GM23338 (cell line): ENCODE measurements around the gene TMEM154. TPM values are rescaled to one million over a fixed set of nuclear protein-coding genes. Genes with fewer than 3 reads are reported as not detected.

Source experiments
- ATAC-seq: fragments of 200-7000 bp; cut with Tn5 transposase; 3 replicates; pipeline ENCODE4 v1.9.1; 2020
- DNase-seq: peaks from one replicate; pipeline ENCODE4 v3.0.0-alpha.2; 2015; ENCODE audit warnings: low spot score
- H2AFZ ChIP-seq: fragments of 200-600 bp; sonication (generic); 2 replicates; pipeline ENCODE4 v1.8.0; 2016; ENCODE audit warnings: antibody characterized with exemption, mild to moderate bottlenecking, moderate library complexity
- H3F3A ChIP-seq: fragments of 200-600 bp; sonication (generic); replicated peaks from 2 replicates; pipeline ENCODE4 v1.8.0; 2017; ENCODE audit warnings: antibody characterized with exemption, mixed run types, low read depth
- H3K27ac ChIP-seq: fragments of 200-600 bp; sonication (generic); 2 replicates; pipeline ENCODE4 v1.6.1; 2016; ENCODE audit warnings: low read depth
- H3K27me3 ChIP-seq: fragments of 200-600 bp; sonication (generic); 2 replicates; pipeline ENCODE4 v1.8.0; 2016; ENCODE audit warnings: mild to moderate bottlenecking, mixed run types, moderate library complexity; ENCODE audit not compliant: insufficient read depth
- H3K36me3 ChIP-seq: fragments of 200-600 bp; sonication (generic); 2 replicates; pipeline ENCODE4 v1.8.0; 2016; ENCODE audit warnings: mild to moderate bottlenecking; ENCODE audit not compliant: insufficient read depth
- H3K4me1 ChIP-seq: fragments of 200-600 bp; sonication (generic); 2 replicates; pipeline ENCODE4 v1.8.0; 2016; ENCODE audit warnings: mild to moderate bottlenecking, moderate library complexity; ENCODE audit not compliant: insufficient read depth
- H3K4me2 ChIP-seq: fragments of 200-600 bp; sonication (generic); 2 replicates; pipeline ENCODE4 v1.7.1; 2017; ENCODE audit warnings: mixed run types
- H3K4me3 ChIP-seq: fragments of 200-600 bp; sonication (generic); 2 replicates; pipeline ENCODE4 v1.6.1; 2016; ENCODE audit warnings: mixed run types
- H3K79me2 ChIP-seq: fragments of 200-600 bp; sonication (generic); replicated peaks from 2 replicates; pipeline ENCODE4 v1.8.0; 2017; ENCODE audit warnings: mild to moderate bottlenecking; ENCODE audit not compliant: insufficient read depth
- H3K9me2 ChIP-seq: fragments of 200-600 bp; sonication (generic); 2 replicates; pipeline ENCODE4 v1.8.0; 2017; ENCODE audit not compliant: insufficient read depth
- H4K20me1 ChIP-seq: fragments of 200-600 bp; sonication (generic); replicated peaks from 2 replicates; pipeline ENCODE4 v1.8.0; 2017; ENCODE audit warnings: mild to moderate bottlenecking; ENCODE audit not compliant: insufficient read depth
- H3K27ac Mint-ChIP-seq: 2 replicates; pipeline ENCODE4 v1.8.0; 2020; ENCODE audit warnings: inconsistent platforms, mild to moderate bottlenecking, moderate library complexity, mixed read lengths
- H3K27me3 Mint-ChIP-seq: 3 replicates; pipeline ENCODE4 v1.8.0; 2022; ENCODE audit warnings: low read depth, mild to moderate bottlenecking, moderate library complexity, mixed read lengths, inconsistent platforms; ENCODE audit not compliant: insufficient read depth, poor library complexity
- H3K36me3 Mint-ChIP-seq: 3 replicates; pipeline ENCODE4 v1.8.0; 2021; ENCODE audit warnings: low read depth, mild to moderate bottlenecking, inconsistent platforms, moderate library complexity, mixed read lengths
- H3K4me1 Mint-ChIP-seq: 3 replicates; pipeline ENCODE4 v1.8.0; 2020; ENCODE audit warnings: mild to moderate bottlenecking, inconsistent platforms, mixed read lengths
- H3K4me3 Mint-ChIP-seq: 3 replicates; pipeline ENCODE4 v1.8.0; 2021; ENCODE audit warnings: moderate library complexity, mild to moderate bottlenecking, inconsistent platforms, mixed read lengths
- H3K9me3 Mint-ChIP-seq: 3 replicates; pipeline ENCODE4 v1.8.0; 2020; ENCODE audit warnings: moderate library complexity, mild to moderate bottlenecking, inconsistent platforms, mixed read lengths
- CREB1 ChIP-seq: fragments of 250-450 bp; sonication (Bioruptor Pico); IDR thresholded peaks from 2 replicates; pipeline ENCODE4 v1.5.0; 2020; ENCODE audit warnings: low read depth, mild to moderate bottlenecking, moderate library complexity
- CTCF ChIP-seq, 2 experiments: fragments of 200-600 bp in 1 of 2; sonication (generic) in 1 of 2; conservative IDR thresholded peaks; 2 replicates each; pipeline versions ENCODE4 v1.5.1 to v1.6.1; 2016 to 2017; ENCODE audit warnings: antibody characterized with exemption in 2 of 2, low read depth in 2 of 2, mild to moderate bottlenecking in 2 of 2, moderate library complexity in 1 of 2
- EZH2 ChIP-seq: fragments of 200-600 bp; sonication (generic); IDR thresholded peaks from one replicate; pipeline ENCODE4 v1.8.0; 2017; ENCODE audit warnings: antibody characterized with exemption, mild to moderate bottlenecking, low read depth; ENCODE audit not compliant: unreplicated experiment
- EZH2phosphoT487 ChIP-seq: fragments of 200-600 bp; sonication (generic); IDR thresholded peaks from one replicate; pipeline ENCODE4 v1.8.1; 2018; ENCODE audit warnings: antibody characterized with exemption; ENCODE audit not compliant: unreplicated experiment
- JUNB ChIP-seq: IDR thresholded peaks from one replicate; pipeline ENCODE4 v1.6.1; 2016; ENCODE audit warnings: antibody characterized with exemption; ENCODE audit not compliant: unreplicated experiment
- NANOG ChIP-seq: IDR thresholded peaks from 2 replicates; pipeline ENCODE4 v1.6.1; 2016; ENCODE audit warnings: antibody characterized with exemption, borderline replicate concordance
- POLR2AphosphoS5 ChIP-seq: IDR thresholded peaks from 2 replicates; pipeline ENCODE4 v1.6.1; 2016; ENCODE audit warnings: antibody characterized with exemption, low read depth
- STAT1 ChIP-seq: IDR thresholded peaks from one replicate; pipeline ENCODE4 v1.6.1; 2016; ENCODE audit warnings: antibody characterized with exemption; ENCODE audit not compliant: unreplicated experiment
- ZNF114 ChIP-seq: fragments of 250-450 bp; sonication (Bioruptor Pico); IDR thresholded peaks from 2 replicates; pipeline ENCODE4 v1.5.0; 2020; ENCODE audit warnings: mild to moderate bottlenecking, moderate library complexity
- ZNF331 ChIP-seq: fragments of 250-450 bp; sonication (Bioruptor Pico); IDR thresholded peaks from 2 replicates; pipeline ENCODE4 v1.5.0; 2020; ENCODE audit warnings: low read depth, mild to moderate bottlenecking, moderate library complexity
- polyA plus RNA-seq: library from polyadenylated mRNA; unstranded; fragments of >200 nt; fragmentation: Nextera tagmentation; extraction: Ambion mirVana; gene quantifications from 2 replicates; pipeline ENCODE4 v1.2.1, GENCODE V29; 2016
- total RNA-seq: library from RNA; depleted of rRNA; stranded (reverse); fragments of >200 nt; shearing (Covaris generic); gene quantifications from 2 replicates; pipeline ENCODE4 v1.2.3, GENCODE V29; 2014
- TF ChIP-seq, protein P1 (sequence below): IDR thresholded peaks from one replicate; pipeline ENCODE4 v1.6.1; 2018; ENCODE audit warnings: antibody characterized with exemption; ENCODE audit not compliant: unreplicated experiment
- TF ChIP-seq, protein P2 (sequence below): IDR thresholded peaks from 2 replicates; pipeline ENCODE4 v1.6.1; 2016; ENCODE audit warnings: antibody characterized with exemption
- TF ChIP-seq, protein P3 (sequence below): fragments of 250-450 bp; sonication (Bioruptor Pico); IDR thresholded peaks from 2 replicates; pipeline ENCODE4 v1.5.0; 2020; ENCODE audit warnings: mild to moderate bottlenecking, moderate library complexity

The TMEM154 gene
- total and polyA plus RNA-seq, 2 experiments from 2014 or later, result 1.0 to 1.7 TPM

GRCh38 chr4:152676052-152676854, 3.5 kb downstream of the TMEM154 start:
- Histone ChIP-seq H3K27ac (no peak overlapping the region), H3F3A (no peaks in the 10 kb centered on the region), H3K9me2 (no peaks in the 10 kb centered on the region), H3K4me2 (no peak overlapping the region), H3K36me3 (no peaks in the 10 kb centered on the region), H2AFZ (no peak overlapping the region), H3K4me1 (peaks cover 34% of the 10 kb centered on the region), H3K27me3 (peaks cover 16% of the 10 kb centered on the region), H3K79me2 (no peaks in the 10 kb centered on the region), H3K4me3 (no peak overlapping the region), H4K20me1 (no peaks in the 10 kb centered on the region)
- peaks cover 20% of the 10 kb centered on the region for H3K27me3 Mint-ChIP-seq
- H3K9me3 Mint-ChIP-seq, result no peaks in the 10 kb centered on the region
- TF ChIP-seq CTCF (conservative IDR thresholded peaks at IDR 0.05; ENCODE audit: low read depth in 2 of 2), result no peak
- TF ChIP-seq STAT1, result no peak
- no peak for TF ChIP-seq ZNF114
- TF ChIP-seq EZH2phosphoT487, result no peak
- TF ChIP-seq EZH2, result no peak
- TF ChIP-seq ZNF331, result no peak
- no peak for TF ChIP-seq JUNB
- no peak for TF ChIP-seq CREB1 (CRISPR knock-in tag)
- TF ChIP-seq, protein P1, sequence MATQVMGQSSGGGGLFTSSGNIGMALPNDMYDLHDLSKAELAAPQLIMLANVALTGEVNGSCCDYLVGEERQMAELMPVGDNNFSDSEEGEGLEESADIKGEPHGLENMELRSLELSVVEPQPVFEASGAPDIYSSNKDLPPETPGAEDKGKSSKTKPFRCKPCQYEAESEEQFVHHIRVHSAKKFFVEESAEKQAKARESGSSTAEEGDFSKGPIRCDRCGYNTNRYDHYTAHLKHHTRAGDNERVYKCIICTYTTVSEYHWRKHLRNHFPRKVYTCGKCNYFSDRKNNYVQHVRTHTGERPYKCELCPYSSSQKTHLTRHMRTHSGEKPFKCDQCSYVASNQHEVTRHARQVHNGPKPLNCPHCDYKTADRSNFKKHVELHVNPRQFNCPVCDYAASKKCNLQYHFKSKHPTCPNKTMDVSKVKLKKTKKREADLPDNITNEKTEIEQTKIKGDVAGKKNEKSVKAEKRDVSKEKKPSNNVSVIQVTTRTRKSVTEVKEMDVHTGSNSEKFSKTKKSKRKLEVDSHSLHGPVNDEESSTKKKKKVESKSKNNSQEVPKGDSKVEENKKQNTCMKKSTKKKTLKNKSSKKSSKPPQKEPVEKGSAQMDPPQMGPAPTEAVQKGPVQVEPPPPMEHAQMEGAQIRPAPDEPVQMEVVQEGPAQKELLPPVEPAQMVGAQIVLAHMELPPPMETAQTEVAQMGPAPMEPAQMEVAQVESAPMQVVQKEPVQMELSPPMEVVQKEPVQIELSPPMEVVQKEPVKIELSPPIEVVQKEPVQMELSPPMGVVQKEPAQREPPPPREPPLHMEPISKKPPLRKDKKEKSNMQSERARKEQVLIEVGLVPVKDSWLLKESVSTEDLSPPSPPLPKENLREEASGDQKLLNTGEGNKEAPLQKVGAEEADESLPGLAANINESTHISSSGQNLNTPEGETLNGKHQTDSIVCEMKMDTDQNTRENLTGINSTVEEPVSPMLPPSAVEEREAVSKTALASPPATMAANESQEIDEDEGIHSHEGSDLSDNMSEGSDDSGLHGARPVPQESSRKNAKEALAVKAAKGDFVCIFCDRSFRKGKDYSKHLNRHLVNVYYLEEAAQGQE, result no peak
- TF ChIP-seq POLR2AphosphoS5, result no peak
- TF ChIP-seq, protein P2, sequence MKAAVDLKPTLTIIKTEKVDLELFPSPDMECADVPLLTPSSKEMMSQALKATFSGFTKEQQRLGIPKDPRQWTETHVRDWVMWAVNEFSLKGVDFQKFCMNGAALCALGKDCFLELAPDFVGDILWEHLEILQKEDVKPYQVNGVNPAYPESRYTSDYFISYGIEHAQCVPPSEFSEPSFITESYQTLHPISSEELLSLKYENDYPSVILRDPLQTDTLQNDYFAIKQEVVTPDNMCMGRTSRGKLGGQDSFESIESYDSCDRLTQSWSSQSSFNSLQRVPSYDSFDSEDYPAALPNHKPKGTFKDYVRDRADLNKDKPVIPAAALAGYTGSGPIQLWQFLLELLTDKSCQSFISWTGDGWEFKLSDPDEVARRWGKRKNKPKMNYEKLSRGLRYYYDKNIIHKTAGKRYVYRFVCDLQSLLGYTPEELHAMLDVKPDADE, result no peak
- TF ChIP-seq, protein P3, sequence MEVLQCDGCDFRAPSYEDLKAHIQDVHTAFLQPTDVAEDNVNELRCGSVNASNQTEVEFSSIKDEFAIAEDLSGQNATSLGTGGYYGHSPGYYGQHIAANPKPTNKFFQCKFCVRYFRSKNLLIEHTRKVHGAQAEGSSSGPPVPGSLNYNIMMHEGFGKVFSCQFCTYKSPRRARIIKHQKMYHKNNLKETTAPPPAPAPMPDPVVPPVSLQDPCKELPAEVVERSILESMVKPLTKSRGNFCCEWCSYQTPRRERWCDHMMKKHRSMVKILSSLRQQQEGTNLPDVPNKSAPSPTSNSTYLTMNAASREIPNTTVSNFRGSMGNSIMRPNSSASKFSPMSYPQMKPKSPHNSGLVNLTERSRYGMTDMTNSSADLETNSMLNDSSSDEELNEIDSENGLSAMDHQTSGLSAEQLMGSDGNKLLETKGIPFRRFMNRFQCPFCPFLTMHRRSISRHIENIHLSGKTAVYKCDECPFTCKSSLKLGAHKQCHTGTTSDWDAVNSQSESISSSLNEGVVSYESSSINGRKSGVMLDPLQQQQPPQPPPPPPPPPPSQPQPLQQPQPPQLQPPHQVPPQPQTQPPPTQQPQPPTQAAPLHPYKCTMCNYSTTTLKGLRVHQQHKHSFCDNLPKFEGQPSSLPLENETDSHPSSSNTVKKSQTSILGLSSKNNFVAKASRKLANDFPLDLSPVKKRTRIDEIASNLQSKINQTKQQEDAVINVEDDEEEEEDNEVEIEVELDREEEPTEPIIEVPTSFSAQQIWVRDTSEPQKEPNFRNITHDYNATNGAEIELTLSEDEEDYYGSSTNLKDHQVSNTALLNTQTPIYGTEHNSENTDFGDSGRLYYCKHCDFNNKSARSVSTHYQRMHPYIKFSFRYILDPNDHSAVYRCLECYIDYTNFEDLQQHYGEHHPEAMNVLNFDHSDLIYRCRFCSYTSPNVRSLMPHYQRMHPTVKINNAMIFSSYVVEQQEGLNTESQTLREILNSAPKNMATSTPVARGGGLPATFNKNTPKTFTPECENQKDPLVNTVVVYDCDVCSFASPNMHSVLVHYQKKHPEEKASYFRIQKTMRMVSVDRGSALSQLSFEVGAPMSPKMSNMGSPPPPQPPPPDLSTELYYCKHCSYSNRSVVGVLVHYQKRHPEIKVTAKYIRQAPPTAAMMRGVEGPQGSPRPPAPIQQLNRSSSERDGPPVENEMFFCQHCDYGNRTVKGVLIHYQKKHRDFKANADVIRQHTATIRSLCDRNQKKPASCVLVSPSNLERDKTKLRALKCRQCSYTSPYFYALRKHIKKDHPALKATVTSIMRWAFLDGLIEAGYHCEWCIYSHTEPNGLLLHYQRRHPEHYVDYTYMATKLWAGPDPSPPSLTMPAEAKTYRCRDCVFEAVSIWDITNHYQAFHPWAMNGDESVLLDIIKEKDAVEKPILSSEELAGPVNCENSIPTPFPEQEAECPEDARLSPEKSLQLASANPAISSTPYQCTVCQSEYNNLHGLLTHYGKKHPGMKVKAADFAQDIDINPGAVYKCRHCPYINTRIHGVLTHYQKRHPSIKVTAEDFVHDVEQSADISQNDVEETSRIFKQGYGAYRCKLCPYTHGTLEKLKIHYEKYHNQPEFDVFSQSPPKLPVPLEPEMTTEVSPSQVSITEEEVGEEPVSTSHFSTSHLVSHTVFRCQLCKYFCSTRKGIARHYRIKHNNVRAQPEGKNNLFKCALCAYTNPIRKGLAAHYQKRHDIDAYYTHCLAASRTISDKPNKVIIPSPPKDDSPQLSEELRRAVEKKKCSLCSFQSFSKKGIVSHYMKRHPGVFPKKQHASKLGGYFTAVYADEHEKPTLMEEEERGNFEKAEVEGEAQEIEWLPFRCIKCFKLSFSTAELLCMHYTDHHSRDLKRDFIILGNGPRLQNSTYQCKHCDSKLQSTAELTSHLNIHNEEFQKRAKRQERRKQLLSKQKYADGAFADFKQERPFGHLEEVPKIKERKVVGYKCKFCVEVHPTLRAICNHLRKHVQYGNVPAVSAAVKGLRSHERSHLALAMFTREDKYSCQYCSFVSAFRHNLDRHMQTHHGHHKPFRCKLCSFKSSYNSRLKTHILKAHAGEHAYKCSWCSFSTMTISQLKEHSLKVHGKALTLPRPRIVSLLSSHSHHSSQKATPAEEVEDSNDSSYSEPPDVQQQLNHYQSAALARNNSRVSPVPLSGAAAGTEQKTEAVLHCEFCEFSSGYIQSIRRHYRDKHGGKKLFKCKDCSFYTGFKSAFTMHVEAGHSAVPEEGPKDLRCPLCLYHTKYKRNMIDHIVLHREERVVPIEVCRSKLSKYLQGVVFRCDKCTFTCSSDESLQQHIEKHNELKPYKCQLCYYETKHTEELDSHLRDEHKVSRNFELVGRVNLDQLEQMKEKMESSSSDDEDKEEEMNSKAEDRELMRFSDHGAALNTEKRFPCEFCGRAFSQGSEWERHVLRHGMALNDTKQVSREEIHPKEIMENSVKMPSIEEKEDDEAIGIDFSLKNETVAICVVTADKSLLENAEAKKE, result no peak
- no peak for TF ChIP-seq NANOG
- H3K36me3 Mint-ChIP-seq, result no peaks in the 10 kb centered on the region; the same call in 2 of the 3 replicates
- no peak overlapping the region for H3K4me3 Mint-ChIP-seq
- no peak overlapping the region for H3K27ac Mint-ChIP-seq
- peaks cover 43% of the 10 kb centered on the region for H3K4me1 Mint-ChIP-seq
- ATAC-seq (no peak), DNase-seq (no peak)
